ENCODE measurements around the gene MCOLN3. TPM values are rescaled to one million over a fixed set of nuclear protein-coding genes. Genes with fewer than 3 reads are reported as not detected.

The MCOLN3 gene, protein sequence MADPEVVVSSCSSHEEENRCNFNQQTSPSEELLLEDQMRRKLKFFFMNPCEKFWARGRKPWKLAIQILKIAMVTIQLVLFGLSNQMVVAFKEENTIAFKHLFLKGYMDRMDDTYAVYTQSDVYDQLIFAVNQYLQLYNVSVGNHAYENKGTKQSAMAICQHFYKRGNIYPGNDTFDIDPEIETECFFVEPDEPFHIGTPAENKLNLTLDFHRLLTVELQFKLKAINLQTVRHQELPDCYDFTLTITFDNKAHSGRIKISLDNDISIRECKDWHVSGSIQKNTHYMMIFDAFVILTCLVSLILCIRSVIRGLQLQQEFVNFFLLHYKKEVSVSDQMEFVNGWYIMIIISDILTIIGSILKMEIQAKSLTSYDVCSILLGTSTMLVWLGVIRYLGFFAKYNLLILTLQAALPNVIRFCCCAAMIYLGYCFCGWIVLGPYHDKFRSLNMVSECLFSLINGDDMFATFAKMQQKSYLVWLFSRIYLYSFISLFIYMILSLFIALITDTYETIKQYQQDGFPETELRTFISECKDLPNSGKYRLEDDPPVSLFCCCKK
- 1 to 10 TPM; 1.1 to 2.2 TPM for total RNA-seq

DNA sequence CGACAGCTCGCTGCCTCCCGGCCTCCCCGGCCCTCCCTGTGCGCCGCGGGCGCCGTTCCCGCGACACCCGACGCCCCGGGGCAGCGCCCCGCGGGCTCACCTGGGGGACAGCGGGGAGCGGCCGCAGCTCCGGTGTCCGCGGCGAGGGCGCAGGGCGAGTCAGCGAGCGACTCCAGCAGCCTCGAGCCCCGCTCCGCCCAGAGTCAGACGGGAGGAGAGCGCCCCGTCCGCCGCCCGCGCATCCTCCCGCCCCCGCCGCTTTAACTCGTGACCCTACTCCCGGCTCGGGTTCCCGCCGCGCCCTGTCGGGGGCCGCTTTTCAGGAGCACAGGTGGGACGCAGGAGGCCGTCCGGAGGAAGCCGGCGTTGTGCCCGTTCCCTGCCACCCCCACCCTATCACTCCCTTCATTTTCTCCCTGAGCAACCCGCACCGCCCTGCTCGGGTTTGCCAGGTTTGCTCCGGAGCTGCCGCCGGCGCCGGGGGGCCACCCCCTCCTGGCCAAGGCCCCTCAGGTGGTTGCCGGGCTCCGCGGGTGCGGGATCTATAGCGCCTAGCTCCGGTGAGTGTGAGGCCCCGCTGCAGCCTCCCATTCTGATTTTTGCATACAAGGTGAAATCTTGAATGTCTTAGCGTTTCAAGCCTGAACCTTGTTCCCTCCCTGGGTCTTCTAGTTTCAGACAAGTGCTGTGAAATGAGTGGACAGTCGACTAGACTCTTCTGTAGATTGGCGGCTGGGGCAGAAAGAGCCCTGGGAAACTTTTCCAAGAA is at the start of gene MCOLN3:
MCOLN3 (minus strand) TSS at position 205 of the 769 bp plus-strand sequence. CDS start 3,140 bp downstream, outside the sequence.
- peak; percentile 67 for DNase-seq
- H3K4me1 Mint-ChIP-seq, result peaks cover 26% of the 10 kb centered on the region
- H3K27me3 Mint-ChIP-seq, result peaks cover 51% of the 10 kb centered on the region
- H3K4me3 Mint-ChIP-seq, result peak within 1 kb of the TSS; percentile 72
- ATAC-seq, result peak; percentile 84
- no peaks in the 10 kb centered on the region for H3K9me3 Mint-ChIP-seq (ENCODE audit: low read depth)
- no peak within 1 kb of the TSS for H3K27ac Mint-ChIP-seq
- CTCF ChIA-PET, result interaction anchor here (0.9 to 2.4 kb wide), 6 partner anchors 10 to 228 kb away, joined by 3 to 9 read pairs (median 3); partner anchors contain the start of gene BCL10
- H3K36me3 Mint-ChIP-seq, result peaks cover 4% of the 10 kb centered on the region

- CTCF ChIA-PET, result no interaction called here
- peaks cover 2% of the 10 kb centered on the region for H3K27me3 Mint-ChIP-seq
- H3K9me3 Mint-ChIP-seq (ENCODE audit: low read depth), result no peaks in the 10 kb centered on the region
- no peak overlapping the region for H3K27ac Mint-ChIP-seq
- DNase-seq, result no peak
- ATAC-seq, result no peak
- H3K4me1 Mint-ChIP-seq, result peaks cover 9% of the 10 kb centered on the region
- peaks cover 5% of the 10 kb centered on the region for H3K36me3 Mint-ChIP-seq
- no peak overlapping the region for H3K4me3 Mint-ChIP-seq
Observed at GRCh38 chr1:85093644-85094043, 45.3 kb upstream of the MCOLN3 start.

DNA sequence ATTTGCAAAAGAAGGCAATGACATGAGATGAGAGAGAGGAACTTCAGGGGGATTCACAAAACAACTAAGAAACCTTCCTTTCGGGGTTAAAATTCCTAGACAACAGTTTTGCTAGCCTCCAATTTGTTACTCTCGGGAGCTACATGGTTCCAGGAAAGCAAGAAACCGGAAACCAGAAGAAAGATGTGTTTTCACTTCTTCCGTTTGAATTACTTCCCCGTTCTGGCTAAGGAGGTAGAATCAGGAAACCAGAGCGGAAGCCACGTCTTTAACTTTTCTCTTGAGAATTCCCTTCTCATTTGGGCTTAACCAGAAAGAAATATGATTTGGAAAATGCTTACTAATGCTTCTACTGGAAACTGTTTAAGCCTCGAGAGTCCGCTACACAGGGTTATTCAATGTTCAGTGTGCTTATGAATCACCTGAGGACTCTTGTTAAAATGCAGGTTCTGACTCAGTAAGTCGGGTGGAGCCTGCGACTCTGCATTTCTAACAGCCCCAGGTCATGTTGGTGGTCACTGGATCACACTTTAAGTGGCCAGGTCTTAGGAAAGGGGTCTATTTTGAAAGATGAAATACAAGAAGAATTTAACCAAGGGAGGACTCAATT is 43.5 kb upstream of the MCOLN3 start:
- ATAC-seq, result peak; percentile 36
- no peak for DNase-seq
- no peak overlapping the region for H3K27ac Mint-ChIP-seq

DNA sequence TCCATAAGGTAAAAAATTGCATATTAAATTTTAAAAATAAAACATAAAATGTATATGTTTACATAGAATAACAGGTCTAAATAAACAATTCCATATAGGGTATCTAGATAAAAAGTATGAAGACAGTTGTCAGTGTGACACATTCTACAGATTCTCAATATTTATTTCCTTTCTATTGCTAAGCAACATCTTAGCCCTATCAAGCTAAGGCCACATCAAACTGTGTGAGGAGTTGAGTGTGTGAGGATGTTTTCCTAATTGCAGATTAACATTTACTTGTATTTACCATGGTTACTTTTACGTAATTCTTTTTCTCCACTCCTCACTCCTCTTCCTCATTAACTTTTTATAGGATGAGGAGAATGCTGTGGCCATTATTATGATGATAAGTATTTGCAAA is 41.9 kb upstream of the MCOLN3 start:
- no peaks in the 10 kb centered on the region for H3K9me3 Mint-ChIP-seq (ENCODE audit: low read depth)
- no peak overlapping the region for H3K27ac Mint-ChIP-seq
- ATAC-seq (no peak), DNase-seq (no peak)
- peaks cover 1% of the 10 kb centered on the region for H3K36me3 Mint-ChIP-seq
- H3K27me3 Mint-ChIP-seq, result no peaks in the 10 kb centered on the region
- CTCF ChIA-PET, result no interaction called here
- no peak overlapping the region for H3K4me3 Mint-ChIP-seq
- peaks cover 9% of the 10 kb centered on the region for H3K4me1 Mint-ChIP-seq

More for the DNA sequence above, 43.5 kb upstream of the MCOLN3 start:
- Mint-ChIP-seq H3K4me1 (peaks cover 9% of the 10 kb centered on the region), H3K27me3 (peaks cover 2% of the 10 kb centered on the region), H3K36me3 (peaks cover 1% of the 10 kb centered on the region), H3K4me3 (no peak overlapping the region), H3K9me3 (ENCODE audit: low read depth) (no peaks in the 10 kb centered on the region)
- CTCF ChIA-PET, result interaction anchor here (1.0 kb wide), 1 partner anchor 147 kb away, joined by 5 read pairs; no protein-coding TSS in a partner anchor

GRCh38 chr1:85089203-85089602 is 40.9 kb upstream of the MCOLN3 start:
- DNase-seq (no peak), ATAC-seq (no peak)
- Mint-ChIP-seq H3K27me3 (no peaks in the 10 kb centered on the region), H3K27ac (no peak overlapping the region), H3K4me1 (peaks cover 11% of the 10 kb centered on the region), H3K36me3 (peaks cover 1% of the 10 kb centered on the region), H3K9me3 (ENCODE audit: low read depth) (no peaks in the 10 kb centered on the region), H3K4me3 (no peak overlapping the region)
- CTCF ChIA-PET, result no interaction called here

DNA sequence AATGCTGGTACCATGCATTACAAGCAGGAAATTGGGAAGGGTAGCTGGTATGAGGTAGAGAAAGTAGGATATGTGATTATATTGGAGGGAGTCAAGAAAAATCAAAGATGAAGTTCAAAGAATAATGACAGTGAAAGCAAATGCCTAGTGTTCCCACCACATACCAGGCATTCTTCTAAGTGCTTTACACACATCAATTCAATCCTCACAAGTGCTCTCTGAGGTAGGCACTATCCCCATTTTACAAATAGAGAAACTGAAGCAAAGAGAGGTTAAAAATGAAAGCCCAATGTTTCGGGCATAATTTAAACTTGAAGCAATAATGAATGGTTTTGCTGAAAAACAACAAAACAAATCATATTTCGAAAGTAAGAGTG is 40.1 kb upstream of the MCOLN3 start:
- DNase-seq (no peak), ATAC-seq (no peak)
- Mint-ChIP-seq H3K36me3 (peaks cover 1% of the 10 kb centered on the region), H3K4me1 (peaks cover 11% of the 10 kb centered on the region), H3K27me3 (no peaks in the 10 kb centered on the region), H3K9me3 (ENCODE audit: low read depth) (no peaks in the 10 kb centered on the region), H3K27ac (no peak overlapping the region), H3K4me3 (no peak overlapping the region)
- CTCF ChIA-PET, result no interaction called here

- no peak overlapping the region for H3K4me3 Mint-ChIP-seq
- no peaks in the 10 kb centered on the region for H3K27me3 Mint-ChIP-seq
- no peaks in the 10 kb centered on the region for H3K9me3 Mint-ChIP-seq (ENCODE audit: low read depth)
- H3K4me1 Mint-ChIP-seq, result peaks cover 11% of the 10 kb centered on the region
- H3K27ac Mint-ChIP-seq, result no peak overlapping the region
- H3K36me3 Mint-ChIP-seq, result peaks cover 1% of the 10 kb centered on the region
- DNase-seq, result no peak
- ATAC-seq, result no peak
- CTCF ChIA-PET, result no interaction called here
Observed at GRCh38 chr1:85087659-85088407, 39.5 kb upstream of the MCOLN3 start.

- Mint-ChIP-seq H3K4me3 (no peak overlapping the region), H3K27me3 (peaks cover 4% of the 10 kb centered on the region), H3K4me1 (peaks cover 2% of the 10 kb centered on the region), H3K27ac (no peak overlapping the region), H3K9me3 (ENCODE audit: low read depth) (no peaks in the 10 kb centered on the region), H3K36me3 (peaks cover 1% of the 10 kb centered on the region)
- ATAC-seq (no peak), DNase-seq (no peak)
- CTCF ChIA-PET, result no interaction called here
Observed at GRCh38 chr1:85085417-85085816, 37.1 kb upstream of the MCOLN3 start.

DNA sequence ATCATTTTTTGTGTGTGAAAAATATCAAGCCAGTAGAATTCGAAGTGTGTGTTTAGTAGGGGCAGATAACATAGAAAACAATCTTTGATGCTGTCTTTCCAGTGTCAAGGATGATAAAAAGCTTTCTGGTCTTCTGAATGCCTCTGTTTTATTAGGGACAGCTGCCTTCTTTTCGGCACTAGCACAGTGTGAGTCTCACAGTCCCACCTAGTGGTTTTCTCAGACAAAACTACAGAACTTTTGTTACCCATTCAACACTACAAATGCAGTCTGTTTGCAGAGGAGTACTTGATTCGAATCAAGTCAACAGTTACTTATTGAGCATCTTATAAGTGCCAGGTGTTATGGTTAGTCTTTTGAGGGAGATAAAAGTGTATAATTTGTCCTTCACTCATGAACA is 30.6 kb upstream of the MCOLN3 start:
- Mint-ChIP-seq H3K9me3 (ENCODE audit: low read depth) (peaks cover 3% of the 10 kb centered on the region), H3K36me3 (peaks cover 4% of the 10 kb centered on the region), H3K27me3 (peaks cover 7% of the 10 kb centered on the region), H3K4me1 (peaks cover 6% of the 10 kb centered on the region), H3K4me3 (no peak overlapping the region), H3K27ac (no peak overlapping the region)
- DNase-seq (no peak), ATAC-seq (no peak)
- CTCF ChIA-PET, result interaction anchor here (1.9 kb wide), 1 partner anchor 134 kb away, joined by 6 read pairs; no protein-coding TSS in a partner anchor

GRCh38 chr1:85074365-85074964 is 26.2 kb upstream of the MCOLN3 start:
- CTCF ChIA-PET, result interaction anchor here (1.0 kb wide), 1 partner anchor 130 kb away, joined by 3 read pairs; no protein-coding TSS in a partner anchor
- Mint-ChIP-seq H3K4me1 (peaks cover 6% of the 10 kb centered on the region), H3K27me3 (peaks cover 3% of the 10 kb centered on the region), H3K4me3 (no peak overlapping the region), H3K27ac (no peak overlapping the region), H3K9me3 (ENCODE audit: low read depth) (peaks cover 3% of the 10 kb centered on the region), H3K36me3 (peaks cover 4% of the 10 kb centered on the region)
- no peak for ATAC-seq
- no peak for DNase-seq

DNA sequence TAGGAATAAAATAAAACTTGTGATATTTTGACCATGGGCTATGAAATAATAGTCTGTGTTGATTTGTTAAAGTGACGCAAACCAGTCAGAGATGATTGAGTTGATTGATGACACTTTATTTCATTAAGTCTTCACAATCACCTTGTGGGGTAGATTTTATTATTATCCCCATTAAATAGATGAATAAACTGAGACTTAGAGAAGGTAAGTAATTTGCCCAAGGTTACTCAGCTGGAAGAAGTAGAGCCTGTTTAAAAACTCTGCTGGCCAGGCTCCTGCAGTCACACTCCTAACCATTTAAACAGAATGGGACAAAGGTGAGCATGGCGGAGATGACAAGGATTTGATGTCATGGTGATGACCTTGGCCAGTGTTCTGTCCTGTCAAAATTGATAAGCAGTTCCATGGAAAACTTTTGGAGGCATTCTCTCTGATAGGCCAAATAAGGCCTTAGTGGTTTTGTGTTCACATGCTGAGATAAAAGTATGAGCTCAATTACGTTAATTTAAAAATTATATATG is 22.7 kb upstream of the MCOLN3 start:
- ATAC-seq (no peak), DNase-seq (no peak)
- Mint-ChIP-seq H3K27ac (no peak overlapping the region), H3K9me3 (ENCODE audit: low read depth) (no peaks in the 10 kb centered on the region), H3K27me3 (no peaks in the 10 kb centered on the region), H3K4me1 (peaks cover 5% of the 10 kb centered on the region), H3K4me3 (no peak overlapping the region), H3K36me3 (no peaks in the 10 kb centered on the region)
- CTCF ChIA-PET, result no interaction called here

- H3K4me3 Mint-ChIP-seq, result no peak overlapping the region
- ATAC-seq (no peak), DNase-seq (no peak)
- no peaks in the 10 kb centered on the region for H3K9me3 Mint-ChIP-seq (ENCODE audit: low read depth)
- H3K36me3 Mint-ChIP-seq, result no peaks in the 10 kb centered on the region
- H3K27ac Mint-ChIP-seq, result no peak overlapping the region
- CTCF ChIA-PET, result no interaction called here
- H3K27me3 Mint-ChIP-seq, result no peaks in the 10 kb centered on the region
- H3K4me1 Mint-ChIP-seq, result no peaks in the 10 kb centered on the region
Observed at GRCh38 chr1:85068846-85069245, 20.5 kb upstream of the MCOLN3 start.
